Ovary (tissue), 9 donors: ENCODE results near the gene ROR2. TPM values are rescaled to one million over a fixed set of nuclear protein-coding genes. Genes with fewer than 3 reads are reported as not detected.

Experiments used
- DNase-seq, 5 donors: peaks; one replicate each; pipeline ENCODE4 v3.0.0-alpha.2; 2019 to 2020
- H3K27ac ChIP-seq, 2 donors: fragments of 200-600 bp; one replicate each; pipeline versions ENCODE4 v1.5.1 to v1.8.0; 2019 to 2022
- H3K27me3 ChIP-seq: fragments of 200-600 bp; one replicate; pipeline ENCODE4 v1.8.0; 2022
- H3K36me3 ChIP-seq: fragments of 200-600 bp; sonication (generic); one replicate; pipeline ENCODE4 v1.5.1; 2019
- H3K4me1 ChIP-seq: one replicate; pipeline ENCODE4 v1.8.1; 2013; ENCODE audit warnings: mild to moderate bottlenecking, moderate library complexity; ENCODE audit not compliant: insufficient read depth
- H3K4me3 ChIP-seq: fragments of 200-600 bp; sonication (generic); one replicate; pipeline ENCODE4 v1.5.1; 2017
- H3K9me3 ChIP-seq, 2 donors: fragments of 200-600 bp in 1 of 2; sonication (generic) in 1 of 2; one replicate each; pipeline versions ENCODE4 v1.5.1 to v1.8.1; 2013 to 2019; ENCODE audit warnings: mild to moderate bottlenecking in 1 of 2, moderate library complexity in 1 of 2
- EP300 ChIP-seq: sonication (generic); formaldehyde crosslinking; IDR thresholded peaks from one replicate; pipeline ENCODE4 v1.6.1; 2017; ENCODE audit warnings: antibody characterized with exemption
- POLR2A ChIP-seq: fragments of 450-650 bp; IDR thresholded peaks from one replicate; pipeline ENCODE4 v1.6.1; 2017; ENCODE audit warnings: antibody characterized with exemption, mild to moderate bottlenecking, moderate library complexity
- WGBS, 3 donors: extraction: QIAGEN DNeasy Blood & Tissue Kit in 1 of 3; methylation state at CpG; one replicate each; pipeline versions ENCODE4 v1.1.5 to v1.1.7; 2013 to 2017; 5-methylcytosine and 5-hydroxymethylcytosine counted together
- intact Hi-C, 4 donors: fragments of 100-400 bp; cut with DNase I; formaldehyde crosslinking; loops; one replicate each; pipeline versions ENCODE4 v1.11.0 to v1.15.1; 2022 to 2023
- polyA plus RNA-seq, 2 donors: library from polyadenylated mRNA; stranded (reverse); fragments of 200-250 nt in 1 of 2; fragments of 350-450 nt in 1 of 2; fragmentation: Illumina TruSeq in 1 of 2; extraction: RNeasy Lipid Tissue Mini Kit (QIAGEN cat#74804) in 1 of 2; gene quantifications; one replicate each; pipeline ENCODE4 v1.2.3, GENCODE V29; 2013 to 2014
- total RNA-seq, 7 donors: library from RNA; depleted of rRNA in 2 of 7; stranded (reverse); fragments of >200 nt in 2 of 7; fragmentation: NEBNext Ultra II Directional in 3 of 7; extraction: Animal tissue kit (Norgen Biotek cat#: 25700) in 3 of 7; gene quantifications; one replicate each; pipeline versions ENCODE4 v1.1.0 to v1.2.4, GENCODE V29; 2016 to 2023
- TF ChIP-seq, protein P1 (sequence below), 3 donors: fragments of 450-650 bp in 2 of 3; fragments of 200-600 bp in 1 of 3; IDR thresholded peaks; one replicate each; pipeline versions ENCODE4 v1.5.1 to v1.8.0; 2016 to 2022; ENCODE audit warnings: antibody characterized with exemption in 3 of 3, mild to moderate bottlenecking in 1 of 3
- donor health status: DM: no; HTN: no; CAD: no; lungs with moderate emphysema.
- donor health status: DM: no; HTN: no; CAD: no.
- donor health status: Bipolar disorder and iron deficiency.
- donor health status: DM: yes; HTN: yes; CAD: no.
- donor health status: DM: no; HTN: no; CAD: no.
- donor health status: DM: yes; HTN: yes; CAD: no.

Gene ROR2
- total and polyA plus RNA-seq, 9 donors = 11.4 to 35.5 (median 27.7) TPM

DNA sequence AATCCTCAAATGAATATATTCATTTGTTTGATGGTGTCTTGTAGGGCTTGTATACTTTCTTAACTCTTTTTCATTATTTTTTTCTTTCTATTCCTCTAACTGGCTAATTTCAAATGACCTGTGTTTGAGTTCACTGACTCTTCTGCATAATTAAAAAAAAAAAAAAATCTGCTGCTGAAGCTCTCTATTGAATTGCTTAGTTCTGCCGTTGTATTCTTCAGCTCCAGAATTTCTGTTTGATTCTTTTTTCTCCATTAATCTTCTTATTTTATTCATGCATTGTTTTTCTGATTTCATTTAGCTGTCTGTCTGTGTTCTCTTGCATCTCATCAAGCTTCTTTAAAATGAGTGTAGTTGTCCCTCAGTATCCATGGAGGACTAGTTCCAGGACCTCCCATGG, 244.6 kb downstream of the ROR2 start:
- H3K9me3 ChIP-seq = no peaks in the 10 kb centered on the region
- no peaks in the 10 kb centered on the region for H3K4me1 ChIP-seq
- no peaks in the 10 kb centered on the region for H3K36me3 ChIP-seq
- H3K27ac ChIP-seq = no peak overlapping the region
- H3K4me3 ChIP-seq = no peak overlapping the region
- 91 to 94% (median 93%) methylated on average over 1 of the region's 1 CpG for WGBS, 3 donors
- no peaks in the 10 kb centered on the region for H3K27me3 ChIP-seq
- no peak for DNase-seq
- intact Hi-C loops = no loop called here
- TF ChIP-seq, protein P1, sequence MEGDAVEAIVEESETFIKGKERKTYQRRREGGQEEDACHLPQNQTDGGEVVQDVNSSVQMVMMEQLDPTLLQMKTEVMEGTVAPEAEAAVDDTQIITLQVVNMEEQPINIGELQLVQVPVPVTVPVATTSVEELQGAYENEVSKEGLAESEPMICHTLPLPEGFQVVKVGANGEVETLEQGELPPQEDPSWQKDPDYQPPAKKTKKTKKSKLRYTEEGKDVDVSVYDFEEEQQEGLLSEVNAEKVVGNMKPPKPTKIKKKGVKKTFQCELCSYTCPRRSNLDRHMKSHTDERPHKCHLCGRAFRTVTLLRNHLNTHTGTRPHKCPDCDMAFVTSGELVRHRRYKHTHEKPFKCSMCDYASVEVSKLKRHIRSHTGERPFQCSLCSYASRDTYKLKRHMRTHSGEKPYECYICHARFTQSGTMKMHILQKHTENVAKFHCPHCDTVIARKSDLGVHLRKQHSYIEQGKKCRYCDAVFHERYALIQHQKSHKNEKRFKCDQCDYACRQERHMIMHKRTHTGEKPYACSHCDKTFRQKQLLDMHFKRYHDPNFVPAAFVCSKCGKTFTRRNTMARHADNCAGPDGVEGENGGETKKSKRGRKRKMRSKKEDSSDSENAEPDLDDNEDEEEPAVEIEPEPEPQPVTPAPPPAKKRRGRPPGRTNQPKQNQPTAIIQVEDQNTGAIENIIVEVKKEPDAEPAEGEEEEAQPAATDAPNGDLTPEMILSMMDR (IDR thresholded peaks at IDR 0.05) = no peak
- TF ChIP-seq POLR2A (no peak), EP300 (no peak)

DNA sequence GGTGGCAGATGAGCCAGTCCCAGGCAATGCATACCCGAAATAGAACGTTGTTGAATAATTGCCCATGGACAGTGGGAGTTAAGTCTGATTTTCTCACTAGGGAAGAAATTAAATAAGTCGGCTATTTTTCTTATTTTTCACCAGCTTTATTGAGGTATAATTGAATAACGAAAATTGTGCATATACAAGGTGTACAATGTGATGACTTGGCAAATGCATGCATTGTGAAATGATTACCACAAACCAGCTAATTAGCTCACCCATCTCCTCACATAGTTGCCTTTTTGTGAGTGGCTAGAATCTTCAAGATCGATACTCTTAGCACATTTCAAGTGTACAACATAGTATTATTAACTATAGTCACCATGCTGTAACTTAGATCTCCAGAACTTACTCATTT, 249.6 kb downstream of the ROR2 start:
- DNase-seq = no peak
- peaks cover 1% of the 10 kb centered on the region for H3K4me1 ChIP-seq
- no peak overlapping the region for H3K27ac ChIP-seq
- WGBS, 3 donors = 89 to 93% (median 89%) methylated on average over 5 of the region's 5 CpGs
- no peaks in the 10 kb centered on the region for H3K9me3 ChIP-seq
- H3K27me3 ChIP-seq = no peaks in the 10 kb centered on the region
- TF ChIP-seq, protein P1 (IDR thresholded peaks at IDR 0.05) = no peak
- no peak for TF ChIP-seq POLR2A
- TF ChIP-seq EP300 = no peak
- intact Hi-C loops = no loop called here
- no peak overlapping the region for H3K4me3 ChIP-seq
- H3K36me3 ChIP-seq = no peaks in the 10 kb centered on the region

DNA sequence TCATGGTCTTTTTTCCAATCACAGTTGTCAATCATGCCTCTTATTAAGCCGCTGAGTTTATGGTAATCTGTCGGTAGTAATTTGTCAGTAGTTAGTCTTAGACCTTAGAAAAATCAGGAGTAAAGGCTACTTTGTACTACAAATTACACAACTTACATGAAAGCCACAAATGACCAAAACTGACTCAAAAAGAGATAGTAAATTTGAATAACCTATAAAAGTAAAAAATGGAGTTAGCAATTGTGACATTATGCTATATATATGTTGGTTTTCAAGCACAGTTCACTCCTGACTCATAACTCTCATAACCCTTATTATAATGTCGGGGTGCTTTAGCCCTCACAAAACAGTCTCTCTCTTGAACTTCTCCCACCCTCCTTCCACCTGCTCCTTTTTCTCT, 251.8 kb downstream of the ROR2 start:
- Histone ChIP-seq H3K4me3 (no peak overlapping the region), H3K27me3 (no peaks in the 10 kb centered on the region), H3K9me3 (no peaks in the 10 kb centered on the region), H3K4me1 (peaks cover 1% of the 10 kb centered on the region), H3K36me3 (no peaks in the 10 kb centered on the region), H3K27ac (no peak overlapping the region)
- TF ChIP-seq POLR2A (no peak), EP300 (no peak)
- TF ChIP-seq, protein P1 (IDR thresholded peaks at IDR 0.05) = no peak
- intact Hi-C loops = no loop called here
- DNase-seq = no peak
- WGBS, 3 donors = 91 to 96% (median 93%) methylated on average over 3 of the region's 3 CpGs

DNA sequence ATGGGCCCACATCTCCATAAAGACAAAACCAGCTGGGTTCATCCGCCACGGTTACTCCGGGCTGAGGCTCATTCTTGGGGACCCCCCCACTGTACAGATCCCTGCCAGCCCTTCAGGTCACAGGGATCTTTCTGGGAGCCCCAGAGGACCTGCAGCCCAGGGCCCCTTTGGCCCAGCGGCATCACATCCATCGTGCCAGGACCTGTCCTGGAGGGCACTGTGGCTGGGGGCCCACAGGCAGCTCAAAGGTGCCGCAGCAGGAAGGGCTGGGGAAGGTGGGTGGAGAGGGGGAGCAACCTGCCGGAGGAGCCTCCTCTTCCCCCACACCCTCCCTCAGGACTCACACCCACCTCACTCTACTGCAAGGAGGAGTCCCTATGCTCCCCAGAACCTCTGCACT, 252.8 kb downstream of the ROR2 start:
- peaks cover 1% of the 10 kb centered on the region for H3K4me1 ChIP-seq
- 91 to 96% (median 93%) methylated on average over 7 of the region's 7 CpGs for WGBS, 3 donors
- no peak overlapping the region for H3K27ac ChIP-seq
- intact Hi-C loops = no loop called here
- H3K9me3 ChIP-seq = no peaks in the 10 kb centered on the region
- DNase-seq = no peak
- TF ChIP-seq POLR2A (no peak), EP300 (no peak)
- TF ChIP-seq, protein P1 (IDR thresholded peaks at IDR 0.05) = no peak
- no peak overlapping the region for H3K4me3 ChIP-seq
- no peaks in the 10 kb centered on the region for H3K27me3 ChIP-seq
- no peaks in the 10 kb centered on the region for H3K36me3 ChIP-seq
